Keratinocyte (primary cell): ENCODE results near the gene HEATR1. TPM values are rescaled to one million over a fixed set of nuclear protein-coding genes. Genes with fewer than 3 reads are reported as not detected.

Experiments used
- DNase-seq: peaks from one replicate; pipeline ENCODE4 v3.0.0-alpha.2; 2011; ENCODE audit warnings: low read depth, missing footprints, low spot score
- FAIRE-seq: peaks from 2 replicates; lab custom pipeline; 2011; peaks lifted over from hg19 to GRCh38; lab: Jason Lieb, UNC
- H2AFZ ChIP-seq: 2 replicates; pipeline ENCODE4 v1.6.0; 2012; ENCODE audit warnings: low read length, control low read depth, inconsistent platforms; ENCODE audit not compliant: control insufficient read depth
- H3K27ac ChIP-seq: 2 replicates; pipeline ENCODE4 v1.5.1; 2011; ENCODE audit warnings: low read length; ENCODE audit not compliant: control insufficient read depth, insufficient read depth
- H3K27me3 ChIP-seq: 3 replicates; pipeline ENCODE4 v1.6.0; 2011; ENCODE audit warnings: low read length; ENCODE audit not compliant: control insufficient read depth, insufficient read depth; ENCODE audit errors: extremely low read depth
- H3K36me3 ChIP-seq, 2 experiments: 2 replicates in 1 of 2; 3 replicates in 1 of 2; pipeline ENCODE4 v1.5.1; 2011; ENCODE audit warnings: low read length in 2 of 2, mild to moderate bottlenecking in 1 of 2; ENCODE audit not compliant: control insufficient read depth in 2 of 2, insufficient read depth in 2 of 2; ENCODE audit errors: extremely low read depth in 1 of 2
- H3K4me1 ChIP-seq: 3 replicates; pipeline ENCODE4 v1.5.1; 2011; ENCODE audit warnings: low read length; ENCODE audit not compliant: control insufficient read depth, insufficient read depth; ENCODE audit errors: extremely low read depth
- H3K4me2 ChIP-seq: 3 replicates; pipeline ENCODE4 v1.6.0; 2011; ENCODE audit warnings: low read depth, low read length; ENCODE audit not compliant: control insufficient read depth, insufficient read depth; ENCODE audit errors: extremely low read depth
- H3K4me3 ChIP-seq, 3 experiments: fragments of 200-600 bp in 1 of 3; sonication (generic) in 1 of 3; 2 replicates in 2 of 3; 3 replicates in 1 of 3; pipeline ENCODE4 v1.5.1; 2011 to 2016; ENCODE audit warnings: low read length in 3 of 3, mild to moderate bottlenecking in 3 of 3, control low read depth in 2 of 3, inconsistent platforms in 1 of 3, low read depth in 1 of 3, mixed read lengths in 1 of 3, mixed run types in 1 of 3, moderate library complexity in 1 of 3; ENCODE audit not compliant: control insufficient read depth in 2 of 3, insufficient read depth in 2 of 3; ENCODE audit errors: extremely low read depth in 1 of 3
- H3K79me2 ChIP-seq: 2 replicates; pipeline ENCODE4 v1.6.0; 2012; ENCODE audit warnings: low read length; ENCODE audit not compliant: control insufficient read depth, insufficient read depth
- H3K9ac ChIP-seq: 3 replicates; pipeline ENCODE4 v1.6.0; 2011; ENCODE audit warnings: low read length; ENCODE audit not compliant: control insufficient read depth, insufficient read depth; ENCODE audit errors: extremely low read depth
- H3K9me1 ChIP-seq: 3 replicates; pipeline ENCODE4 v1.6.0; 2011; ENCODE audit warnings: low read length; ENCODE audit not compliant: control insufficient read depth, insufficient read depth; ENCODE audit errors: extremely low read depth
- H3K9me3 ChIP-seq: 2 replicates; pipeline ENCODE4 v1.5.1; 2012; ENCODE audit warnings: low read depth, low read length; ENCODE audit not compliant: control insufficient read depth
- H4K20me1 ChIP-seq: 3 replicates; pipeline ENCODE4 v1.6.0; 2011; ENCODE audit warnings: low read length; ENCODE audit not compliant: control insufficient read depth, insufficient read depth; ENCODE audit errors: extremely low read depth
- EZH2 ChIP-seq: IDR thresholded peaks from one replicate; pipeline ENCODE4 v1.6.1; 2012; ENCODE audit warnings: inconsistent platforms, mild to moderate bottlenecking, low read length, moderate library complexity
- dilution Hi-C: fragments of 300-500 bp; cut with MboI; formaldehyde crosslinking; loops from one replicate; pipeline ENCODE4 v1.7.0; 2020; ENCODE audit warnings: low sequenced_read_pairs; ENCODE audit not compliant: extremely low pct_ligation_motif_present
- polyA plus RNA-seq, 5 experiments: library from polyadenylated mRNA; depleted of rRNA in 3 of 5; stranded (reverse) in 3 of 5; stranded (forward) in 1 of 5; unstranded in 1 of 5; fragments of >200 nt; gene quantifications; 1 replicate in 1 of 5; 2 replicates in 3 of 5; 3 replicates in 1 of 5; pipeline versions ENCODE4 v1.2.1 to v1.2.3, GENCODE V29; 2011 to 2012; ENCODE audit warnings: missing spikeins in 2 of 5, low read depth in 1 of 5, low replicate concordance in 1 of 5
- TF ChIP-seq, protein P1 (sequence below), 3 experiments: IDR thresholded peaks in 1 of 3; conservative IDR thresholded peaks in 1 of 3; optimal IDR thresholded peaks in 1 of 3; 2 replicates in 2 of 3; 3 replicates in 1 of 3; pipeline versions ENCODE3 to v1.5.1; 2011; ENCODE audit warnings: low read length in 3 of 3, mild to moderate bottlenecking in 3 of 3, moderate library complexity in 2 of 3, control low read depth in 1 of 3, inconsistent platforms in 1 of 3; ENCODE audit not compliant: insufficient read depth in 2 of 3; ENCODE audit errors: extremely low read depth in 1 of 3

HEATR1 gene
- polyA plus RNA-seq, 1 donor (not counting 4 experiments of a cell fraction or from before 2014, with no cell fraction given): 19.5 TPM

DNA sequence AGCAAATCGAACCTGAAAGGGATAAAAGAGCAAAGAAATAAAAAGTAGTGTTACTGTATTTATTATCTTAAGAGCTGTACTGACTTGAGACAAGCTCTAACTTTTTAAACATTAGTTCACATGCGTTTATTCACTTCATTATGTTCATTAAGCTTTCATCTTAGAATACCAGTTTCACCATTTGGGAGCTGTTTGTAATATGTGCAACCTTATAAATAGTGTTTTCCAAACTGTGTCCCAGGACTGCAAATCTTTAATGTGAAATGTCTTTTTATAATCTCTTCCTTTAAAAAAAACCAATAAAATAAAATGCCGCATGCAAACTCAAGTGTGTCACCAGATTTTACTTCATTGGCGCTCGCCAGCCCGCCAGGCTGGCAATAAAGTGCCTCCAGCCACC lies 52.2 kb downstream of the HEATR1 start:
- FAIRE-seq: no peak

DNA sequence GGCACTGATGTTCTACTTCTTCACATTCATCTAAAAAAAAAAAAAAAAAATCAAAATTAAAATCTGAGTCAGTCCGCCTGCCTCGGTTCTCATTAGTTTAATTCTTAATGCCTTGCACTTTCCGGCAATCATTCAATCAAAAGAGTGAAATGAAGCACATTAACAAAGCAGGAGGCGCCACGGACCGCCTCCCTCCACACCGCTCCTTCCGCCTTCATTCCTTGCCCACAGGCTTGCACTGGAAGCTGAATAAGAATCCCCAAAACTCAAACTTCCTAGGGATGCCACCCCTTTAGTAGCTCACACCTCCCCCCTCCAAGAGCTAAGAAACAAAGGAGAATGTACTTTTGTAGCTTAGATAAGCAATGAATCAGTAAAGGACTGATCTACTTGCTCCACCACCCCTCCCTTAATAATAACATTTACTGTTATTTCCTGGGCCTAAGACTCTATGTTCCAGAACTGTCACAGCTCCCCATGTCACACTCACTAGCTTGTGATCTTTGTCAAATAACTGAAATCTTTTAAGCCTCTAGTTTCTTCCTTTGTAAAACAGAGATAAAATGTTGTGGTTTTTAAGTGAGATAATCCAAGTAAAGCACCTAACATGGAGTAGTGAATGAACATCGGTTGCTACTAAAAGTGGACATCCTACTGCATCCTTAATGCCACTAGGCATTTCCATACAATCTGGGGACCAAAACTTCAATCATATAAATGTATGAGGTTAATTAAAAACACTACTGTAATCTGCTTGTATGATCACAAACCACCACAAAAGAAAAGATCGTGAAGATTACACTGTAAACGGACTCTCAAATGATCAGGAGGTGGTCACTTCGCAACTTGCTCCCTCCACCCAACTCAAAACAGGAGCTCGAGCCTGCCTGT lies 53.1 kb downstream of the HEATR1 start:
- Histone ChIP-seq H3K27ac (no peak overlapping the region), H3K27me3 (no peaks in the 10 kb centered on the region), H3K9me3 (no peaks in the 10 kb centered on the region), H2AFZ (no peak overlapping the region), H3K4me2 (no peak overlapping the region), H4K20me1 (no peaks in the 10 kb centered on the region), H3K79me2 (no peaks in the 10 kb centered on the region), H3K36me3 (peaks cover 31 to 44% of the 10 kb centered on the region in 2 experiments), H3K9me1 (no peaks in the 10 kb centered on the region), H3K4me3 (no peak overlapping the region), H3K9ac (no peak overlapping the region), H3K4me1 (no peaks in the 10 kb centered on the region)
- DNase-seq: no peak
- TF ChIP-seq EZH2: no peak
- TF ChIP-seq, protein P1, sequence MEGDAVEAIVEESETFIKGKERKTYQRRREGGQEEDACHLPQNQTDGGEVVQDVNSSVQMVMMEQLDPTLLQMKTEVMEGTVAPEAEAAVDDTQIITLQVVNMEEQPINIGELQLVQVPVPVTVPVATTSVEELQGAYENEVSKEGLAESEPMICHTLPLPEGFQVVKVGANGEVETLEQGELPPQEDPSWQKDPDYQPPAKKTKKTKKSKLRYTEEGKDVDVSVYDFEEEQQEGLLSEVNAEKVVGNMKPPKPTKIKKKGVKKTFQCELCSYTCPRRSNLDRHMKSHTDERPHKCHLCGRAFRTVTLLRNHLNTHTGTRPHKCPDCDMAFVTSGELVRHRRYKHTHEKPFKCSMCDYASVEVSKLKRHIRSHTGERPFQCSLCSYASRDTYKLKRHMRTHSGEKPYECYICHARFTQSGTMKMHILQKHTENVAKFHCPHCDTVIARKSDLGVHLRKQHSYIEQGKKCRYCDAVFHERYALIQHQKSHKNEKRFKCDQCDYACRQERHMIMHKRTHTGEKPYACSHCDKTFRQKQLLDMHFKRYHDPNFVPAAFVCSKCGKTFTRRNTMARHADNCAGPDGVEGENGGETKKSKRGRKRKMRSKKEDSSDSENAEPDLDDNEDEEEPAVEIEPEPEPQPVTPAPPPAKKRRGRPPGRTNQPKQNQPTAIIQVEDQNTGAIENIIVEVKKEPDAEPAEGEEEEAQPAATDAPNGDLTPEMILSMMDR (optimal IDR thresholded peaks at IDR 0.05 in 1 of 3, IDR thresholded peaks at IDR 0.05 in 1 of 3, conservative IDR thresholded peaks at IDR 0.05 in 1 of 3; ENCODE audit: extremely low read depth in 1 of 3, insufficient read depth in 2 of 3, low read length in 3 of 3): no peak
- no peak for FAIRE-seq
- dilution Hi-C loops: no loop called here

More for the DNA sequence above, 52.2 kb downstream of the HEATR1 start:
- H3K4me3 ChIP-seq: no peak overlapping the region
- H3K4me2 ChIP-seq: no peak overlapping the region
- dilution Hi-C loops: no loop called here
- H2AFZ ChIP-seq: no peak overlapping the region
- TF ChIP-seq, protein P1 (optimal IDR thresholded peaks at IDR 0.05 in 1 of 3, IDR thresholded peaks at IDR 0.05 in 1 of 3, conservative IDR thresholded peaks at IDR 0.05 in 1 of 3; ENCODE audit: extremely low read depth in 1 of 3, insufficient read depth in 2 of 3, low read length in 3 of 3): no peak
- TF ChIP-seq EZH2: no peak
- no peaks in the 10 kb centered on the region for H3K9me1 ChIP-seq
- no peaks in the 10 kb centered on the region for H3K27me3 ChIP-seq
- H3K27ac ChIP-seq: no peak overlapping the region
- H3K79me2 ChIP-seq: no peaks in the 10 kb centered on the region
- no peaks in the 10 kb centered on the region for H3K9me3 ChIP-seq
- H3K36me3 ChIP-seq: peaks cover 37 to 46% of the 10 kb centered on the region in 2 experiments
- H3K9ac ChIP-seq: no peak overlapping the region
- no peak for DNase-seq
- H4K20me1 ChIP-seq: no peaks in the 10 kb centered on the region
- no peaks in the 10 kb centered on the region for H3K4me1 ChIP-seq
